ENCODE measurements around the gene DMGDH. TPM values are rescaled to one million over a fixed set of nuclear protein-coding genes. Genes with fewer than 3 reads are reported as not detected.
A peak's percentile ranks its signal among the peaks of the same experiment; 100 is the strongest.

Gene DMGDH
- total and polyA plus RNA-seq, 7 donors: 0.41 to 5.3 (median 2.1) TPM; not detected in 2

GRCh38 chr5:78979909-78980308 is 89.6 kb downstream of the DMGDH start:
- no peak for TF ChIP-seq EP300 (IDR thresholded peaks at IDR 0.05)
- no peak for TF ChIP-seq POLR2AphosphoS5 (IDR thresholded peaks at IDR 0.05)
- TF ChIP-seq CTCF (IDR thresholded peaks at IDR 0.05): no peak
- TF ChIP-seq POLR2A (IDR thresholded peaks at IDR 0.05): no peak
- no peak for DNase-seq
- intact Hi-C loops (cut with DNase I): loop anchor here (10.0 kb wide), 1 partner anchor 685 kb away; the partner anchor contains the start of gene AP3B1
- Histone ChIP-seq H3K27me3 (no peaks in the 10 kb centered on the region), H3K36me3 (no peaks in the 10 kb centered on the region), H3K27ac (peak overlapping the region in 1 of 4 donors; percentile 18), H3K4me3 (no peak overlapping the region), H3K9me3 (no peaks in the 10 kb centered on the region), H3K4me1 (peaks cover 0 to 17% (median 11%) of the 10 kb centered on the region in 4 donors)

GRCh38 chr5:78979117-78979742 is 90.2 kb downstream of the DMGDH start:
- intact Hi-C loops (cut with DNase I): no loop called here
- Histone ChIP-seq H3K9me3 (no peaks in the 10 kb centered on the region), H3K4me1 (peaks cover 0 to 24% (median 18%) of the 10 kb centered on the region in 4 donors), H3K36me3 (no peaks in the 10 kb centered on the region), H3K27me3 (no peaks in the 10 kb centered on the region), H3K4me3 (no peak overlapping the region), H3K27ac (peak overlapping the region in 1 of 4 donors; percentile 31)
- 50 to 72% methylated on average over 7 of the region's 7 CpGs for WGBS, 2 donors
- no peak for DNase-seq
- TF ChIP-seq POLR2AphosphoS5 (IDR thresholded peaks at IDR 0.05) (no peak), CTCF (IDR thresholded peaks at IDR 0.05) (no peak), EP300 (IDR thresholded peaks at IDR 0.05) (no peak), POLR2A (IDR thresholded peaks at IDR 0.05) (no peak)

- no peak for DNase-seq
- Histone ChIP-seq H3K27me3 (no peaks in the 10 kb centered on the region), H3K27ac (peak overlapping the region in 1 of 4 donors; percentile 11), H3K36me3 (no peaks in the 10 kb centered on the region), H3K9me3 (no peaks in the 10 kb centered on the region), H3K4me1 (peaks cover 0 to 34% (median 31%) of the 10 kb centered on the region in 4 donors), H3K4me3 (no peak overlapping the region)
- WGBS, 2 donors: 93 to 94% methylated on average over 8 of the region's 8 CpGs
- no peak for TF ChIP-seq POLR2AphosphoS5 (IDR thresholded peaks at IDR 0.05)
- TF ChIP-seq POLR2A (IDR thresholded peaks at IDR 0.05): no peak
- TF ChIP-seq EP300 (IDR thresholded peaks at IDR 0.05): no peak
- no peak for TF ChIP-seq CTCF (IDR thresholded peaks at IDR 0.05)
- intact Hi-C loops (cut with DNase I): no loop called here
Measured at GRCh38 chr5:78975035-78975434, 94.4 kb downstream of the DMGDH start.

- intact Hi-C loops (cut with DNase I): loop anchor here (5.0 kb wide), 1 partner anchor 327 kb away; the partner anchor contains the start of gene LHFPL2
- H3K27me3 ChIP-seq: no peaks in the 10 kb centered on the region
- H3K9me3 ChIP-seq: no peaks in the 10 kb centered on the region
- WGBS, 2 donors: 12 to 64% methylated on average over 2 of the region's 2 CpGs
- H3K36me3 ChIP-seq: no peaks in the 10 kb centered on the region
- no peak for DNase-seq
- peak overlapping the region in 2 of 4 donors; percentile 39 to 61 for H3K27ac ChIP-seq
- TF ChIP-seq POLR2A (IDR thresholded peaks at IDR 0.05): no peak
- H3K4me3 ChIP-seq: no peak overlapping the region
- H3K4me1 ChIP-seq: peaks cover 0 to 34% (median 31%) of the 10 kb centered on the region in 4 donors
Measured at GRCh38 chr5:78974601-78975000, 94.9 kb downstream of the DMGDH start.

GRCh38 chr5:78974011-78974410 is 95.5 kb downstream of the DMGDH start:
- Histone ChIP-seq H3K9me3 (no peaks in the 10 kb centered on the region), H3K4me1 (peaks cover 0 to 34% (median 31%) of the 10 kb centered on the region in 4 donors), H3K27ac (peak overlapping the region in 3 of 4 donors; percentile 31 to 61 (median 39)), H3K27me3 (no peaks in the 10 kb centered on the region), H3K36me3 (no peaks in the 10 kb centered on the region), H3K4me3 (no peak overlapping the region)
- intact Hi-C loops (cut with DNase I): loop anchor here (5.0 kb wide), 1 partner anchor 327 kb away; the partner anchor contains the start of gene LHFPL2
- no peak for DNase-seq
- 53 to 72% methylated on average over 5 of the region's 5 CpGs for WGBS, 2 donors
- TF ChIP-seq POLR2A (IDR thresholded peaks at IDR 0.05) (no peak), POLR2AphosphoS5 (IDR thresholded peaks at IDR 0.05) (no peak), EP300 (IDR thresholded peaks at IDR 0.05) (no peak), CTCF (IDR thresholded peaks at IDR 0.05) (no peak)

Measured in sigmoid colon (tissue), 7 donors.